H1 (cell line): ENCODE results near the gene ADD2. TPM values are rescaled to one million over a fixed set of nuclear protein-coding genes. Genes with fewer than 3 reads are reported as not detected.

Source experiments
- CTCF ChIA-PET: fragments of 300-600 bp; sonication (Branson Sonifier 250); formaldehyde crosslinking; loops from one replicate; lab custom pipeline; 2021; ENCODE audit not compliant: partially characterized antibody; lab: Charles Lee
- POLR2A ChIA-PET: fragments of 300-600 bp; sonication (Branson Sonifier 250); formaldehyde crosslinking; loops from one replicate; lab custom pipeline; 2021; ENCODE audit warnings: inconsistent platforms; ENCODE audit not compliant: partially characterized antibody; lab: Charles Lee
- DNase-seq, 2 experiments: peaks; one replicate each; pipeline versions ENCODE4 v3.0.0 to v3.0.0-alpha.2; 2010 to 2022; ENCODE audit warnings: low spot score in 2 of 2, low read depth in 1 of 2, mixed read lengths in 1 of 2
- FAIRE-seq: peaks from 2 replicates; lab custom pipeline; 2011; peaks lifted over from hg19 to GRCh38; lab: Jason Lieb, UNC
- H2AFZ ChIP-seq: 2 replicates; pipeline ENCODE4 v1.8.1; 2012; ENCODE audit warnings: low read length, inconsistent platforms
- H2AK5ac ChIP-seq: 2 replicates; pipeline ENCODE4 v1.6.1; 2013; ENCODE audit warnings: low read depth, low read length
- H2BK120ac ChIP-seq: replicated peaks from 2 replicates; pipeline ENCODE3; 2013; ENCODE audit warnings: low read depth, low read length, inconsistent platforms
- H2BK12ac ChIP-seq: 2 replicates; pipeline ENCODE4 v1.6.1; 2013; ENCODE audit warnings: low read depth, low read length
- H2BK15ac ChIP-seq: 2 replicates; pipeline ENCODE4 v1.6.1; 2013; ENCODE audit warnings: low read length
- H2BK20ac ChIP-seq: 2 replicates; pipeline ENCODE4 v1.6.1; 2013; ENCODE audit warnings: low read length
- H2BK5ac ChIP-seq: 2 replicates; pipeline ENCODE4 v1.6.1; 2013; ENCODE audit warnings: low read depth, low read length
- H3K14ac ChIP-seq: 2 replicates; pipeline ENCODE4 v1.6.1; 2013; ENCODE audit warnings: inconsistent platforms; ENCODE audit not compliant: insufficient read length
- H3K18ac ChIP-seq: 2 replicates; pipeline ENCODE4 v1.6.1; 2013; ENCODE audit warnings: low read length; ENCODE audit errors: extremely low read depth
- H3K23ac ChIP-seq: 2 replicates; pipeline ENCODE4 v1.6.1; 2013; ENCODE audit warnings: inconsistent platforms; ENCODE audit not compliant: insufficient read length
- H3K23me2 ChIP-seq: 2 replicates; pipeline ENCODE4 v1.6.1; 2013; ENCODE audit warnings: low read depth, low read length
- H3K27ac ChIP-seq: 2 replicates; pipeline ENCODE4 v1.6.1; 2011; ENCODE audit warnings: low read depth, low read length, inconsistent platforms
- H3K27me3 ChIP-seq, 4 experiments: replicated peaks in 1 of 4; 1 replicate in 1 of 4; 2 replicates in 3 of 4; pipeline versions ENCODE4 v1.6.1 to v1.8.1; 2011 to 2013; ENCODE audit warnings: low read length in 3 of 4, mild to moderate bottlenecking in 3 of 4, inconsistent platforms in 2 of 4, mixed read lengths in 2 of 4, moderate library complexity in 1 of 4; ENCODE audit not compliant: control insufficient read depth in 3 of 4, insufficient read depth in 3 of 4; ENCODE audit errors: extremely low read depth in 1 of 4
- H3K36me3 ChIP-seq, 4 experiments: 2 replicates each; pipeline versions ENCODE4 v1.6.1 to v1.8.1; 2011 to 2013; ENCODE audit warnings: mild to moderate bottlenecking in 4 of 4, low read length in 3 of 4, moderate library complexity in 2 of 4, control low read depth in 1 of 4, inconsistent platforms in 1 of 4; ENCODE audit not compliant: insufficient read depth in 4 of 4, control insufficient read depth in 2 of 4
- H3K4ac ChIP-seq: replicated peaks from 2 replicates; pipeline ENCODE3; 2013; ENCODE audit warnings: low read length, low read depth, mixed read lengths, inconsistent platforms; ENCODE audit not compliant: insufficient read length
- H3K4me1 ChIP-seq, 4 experiments: replicated peaks in 1 of 4; 1 replicate in 1 of 4; 2 replicates in 3 of 4; pipeline versions ENCODE4 v1.6.1 to v1.8.1; 2011 to 2013; ENCODE audit warnings: low read length in 3 of 4, inconsistent platforms in 2 of 4, mixed read lengths in 1 of 4; ENCODE audit not compliant: insufficient read depth in 4 of 4, control insufficient read depth in 3 of 4
- H3K4me2 ChIP-seq, 2 experiments: 2 replicates each; pipeline versions ENCODE4 v1.6.1 to v1.8.1; 2011 to 2013; ENCODE audit warnings: low read depth in 2 of 2, low read length in 2 of 2, control low read depth in 1 of 2, inconsistent platforms in 1 of 2, mild to moderate bottlenecking in 1 of 2; ENCODE audit not compliant: insufficient read depth in 1 of 2
- H3K4me3 ChIP-seq, 4 experiments: fragments of 200-600, 300-600 bp in 1 of 4; sonication (generic), shearing (Covaris generic), sonication (Bioruptor Twin) in 1 of 4; 2 replicates each; pipeline versions ENCODE4 v1.5.1 to v1.8.1; 2011 to 2016; ENCODE audit warnings: low read length in 4 of 4, low read depth in 3 of 4, control low read depth in 2 of 4, inconsistent platforms in 2 of 4, mild to moderate bottlenecking in 2 of 4, mixed read lengths in 1 of 4, moderate library complexity in 1 of 4; ENCODE audit not compliant: insufficient read depth in 2 of 4; ENCODE audit errors: extremely low read depth in 1 of 4
- H3K56ac ChIP-seq: replicated peaks from 2 replicates; pipeline ENCODE3; 2013; ENCODE audit warnings: low read depth, mild to moderate bottlenecking, mixed read lengths, low read length, inconsistent platforms; ENCODE audit not compliant: insufficient read length
- H3K79me1 ChIP-seq: 2 replicates; pipeline ENCODE4 v1.6.1; 2013; ENCODE audit warnings: low read depth, low read length, control low read depth
- H3K79me2 ChIP-seq, 2 experiments: 2 replicates each; pipeline versions ENCODE4 v1.6.1 to v1.8.1; 2012 to 2013; ENCODE audit warnings: low read length in 2 of 2, mild to moderate bottlenecking in 2 of 2, inconsistent platforms in 1 of 2; ENCODE audit not compliant: insufficient read depth in 2 of 2, control insufficient read depth in 1 of 2
- H3K9ac ChIP-seq, 4 experiments: replicated peaks in 1 of 4; 1 replicate in 1 of 4; 2 replicates in 3 of 4; pipeline versions ENCODE4 v1.6.1 to v1.8.1; 2011 to 2013; ENCODE audit warnings: low read depth in 3 of 4, low read length in 3 of 4, control low read depth in 2 of 4, mild to moderate bottlenecking in 2 of 4, moderate library complexity in 2 of 4, inconsistent platforms in 1 of 4; ENCODE audit errors: extremely low read depth in 1 of 4
- H3K9me3 ChIP-seq, 2 experiments: 2 replicates each; pipeline versions ENCODE4 v1.6.1 to v1.8.1; 2012 to 2013; ENCODE audit warnings: mild to moderate bottlenecking in 2 of 2, moderate library complexity in 2 of 2, control low read depth in 1 of 2, inconsistent platforms in 1 of 2, low read depth in 1 of 2, low read length in 1 of 2, mixed read lengths in 1 of 2; ENCODE audit not compliant: insufficient read depth in 2 of 2
- H4K20me1 ChIP-seq, 2 experiments: replicated peaks in 1 of 2; 2 replicates each; pipeline versions ENCODE3 to v1.8.1; 2011 to 2013; ENCODE audit warnings: inconsistent platforms in 2 of 2, low read length in 2 of 2, mild to moderate bottlenecking in 1 of 2; ENCODE audit not compliant: insufficient read depth in 2 of 2, control insufficient read depth in 1 of 2
- H4K5ac ChIP-seq: 2 replicates; pipeline ENCODE4 v1.6.1; 2013; ENCODE audit warnings: low read length, low read depth, mixed read lengths, inconsistent platforms; ENCODE audit not compliant: insufficient read length
- H4K8ac ChIP-seq: 2 replicates; pipeline ENCODE4 v1.8.0; 2013; ENCODE audit warnings: mild to moderate bottlenecking, moderate library complexity, low read length, inconsistent platforms; ENCODE audit not compliant: insufficient read depth; ENCODE audit errors: extremely low read depth
- H4K91ac ChIP-seq: replicated peaks from 2 replicates; pipeline ENCODE3; 2013; ENCODE audit warnings: low read length, mixed read lengths, inconsistent platforms; ENCODE audit not compliant: insufficient read length
- ATF2 ChIP-seq: IDR thresholded peaks from 2 replicates; pipeline ENCODE4 v1.6.1; 2012; ENCODE audit warnings: low read length, inconsistent platforms
- CBX8 ChIP-seq: fragments of 300-800, 300-1000 bp; sonication (generic); IDR thresholded peaks from 2 replicates; pipeline ENCODE4 v1.7.1; 2016; ENCODE audit warnings: low read depth, low read length, borderline replicate concordance
- E2F6 ChIP-seq: IDR thresholded peaks from 2 replicates; pipeline ENCODE4 v1.6.1; 2012; ENCODE audit warnings: inconsistent platforms
- EP300 ChIP-seq, 2 experiments: IDR thresholded peaks; 1 replicate in 1 of 2; 2 replicates in 1 of 2; pipeline ENCODE4 v1.6.1; 2011 to 2012; ENCODE audit warnings: low read depth in 2 of 2, low read length in 2 of 2, mild to moderate bottlenecking in 2 of 2, borderline replicate concordance in 1 of 2, inconsistent platforms in 1 of 2, moderate library complexity in 1 of 2
- EZH2 ChIP-seq: fragments of 200-600 bp; sonication (generic); IDR thresholded peaks from 2 replicates; pipeline ENCODE4 v1.7.1; 2012; ENCODE audit warnings: low read depth, mild to moderate bottlenecking, moderate library complexity, low read length, inconsistent platforms; ENCODE audit not compliant: severe bottlenecking
- FOSL1 ChIP-seq: IDR thresholded peaks from 2 replicates; pipeline ENCODE4 v1.6.1; 2011; ENCODE audit warnings: mild to moderate bottlenecking, low read depth, low read length, moderate library complexity; ENCODE audit not compliant: insufficient read depth
- KDM1A ChIP-seq: fragments of 200-600, 300-600 bp; sonication (generic); IDR thresholded peaks from 2 replicates; pipeline ENCODE4 v1.7.1; 2016; ENCODE audit warnings: mild to moderate bottlenecking, low read length, borderline replicate concordance
- PHF8 ChIP-seq: fragments of 200-600 bp; sonication (generic); conservative IDR thresholded peaks from 2 replicates; pipeline ENCODE4 v1.7.1; 2012; ENCODE audit warnings: low read depth, mild to moderate bottlenecking, inconsistent platforms, low read length, moderate library complexity
- POLR2AphosphoS5 ChIP-seq: IDR thresholded peaks from 2 replicates; pipeline ENCODE4 v1.6.1; 2011; ENCODE audit warnings: low read depth, low read length
- SIRT6 ChIP-seq: IDR thresholded peaks from one replicate; pipeline ENCODE4 v1.7.1; 2012; ENCODE audit warnings: low read length, inconsistent platforms
- SP4 ChIP-seq: IDR thresholded peaks from 2 replicates; pipeline ENCODE4 v1.6.1; 2012; ENCODE audit warnings: low read length, inconsistent platforms
- ZNF274 ChIP-seq: IDR thresholded peaks from 2 replicates; pipeline ENCODE4 v1.7.0; 2012; ENCODE audit warnings: low read length, borderline replicate concordance; ENCODE audit errors: extremely low read depth
- WGBS, 2 experiments: shearing (Covaris generic) in 1 of 2; methylation state at CpG; one replicate each; pipeline versions ENCODE4 v1.1.6 to v1.1.7; 2013 to 2015; ENCODE audit warnings: low lambda C conversion rate in 2 of 2, mixed read lengths in 2 of 2, inconsistent platforms in 1 of 2, low coverage in 1 of 2, missing lambda C conversion rate in 1 of 2; ENCODE audit not compliant: insufficient replicate concordance in 2 of 2, insufficient coverage in 1 of 2, insufficient read length in 1 of 2; ENCODE audit errors: extremely low coverage in 1 of 2, missing lambda C conversion rate in 1 of 2; 5-methylcytosine and 5-hydroxymethylcytosine counted together
- polyA plus RNA-seq, 7 experiments: library from polyadenylated mRNA; depleted of rRNA in 3 of 7; stranded (reverse) in 5 of 7; unstranded in 2 of 7; fragments of >200 nt in 5 of 7; fragments of 200-250 nt in 2 of 7; gene quantifications; 1 replicate in 5 of 7; 2 replicates in 1 of 7; 4 replicates in 1 of 7; pipeline versions ENCODE4 v1.2.1 to v1.2.3, GENCODE V29; 2011 to 2013; ENCODE audit warnings: missing spikeins in 2 of 7, mixed read lengths in 2 of 7
- total RNA-seq: library from RNA; stranded (reverse); fragmentation: NEBNext Ultra II Directional; extraction: Animal tissue kit (Norgen Biotek cat#: 25700); gene quantifications from 2 replicates; pipeline ENCODE4 v1.2.1, GENCODE V29; 2021

The ADD2 gene
- total and polyA plus RNA-seq, 2 of the 8 experiments (the other 6 are each of a cell fraction or from before 2014, with no cell fraction given) = 58.5 to 170 TPM

- Histone ChIP-seq H2BK5ac (no peak overlapping the region), H3K4me3 (no peak overlapping the region), H3K27me3 (peaks cover 0 to 1% (median 0%) of the 10 kb centered on the region in 4 experiments; a peak in 1 of 7 replicates), H3K36me3 (no peaks in the 10 kb centered on the region), H4K20me1 (no peaks in the 10 kb centered on the region), H3K79me2 (no peaks in the 10 kb centered on the region), H2BK120ac (no peak overlapping the region), H3K9me3 (0 out of 4 replicates have a peak, but pooled peaks cover 0 to 4% of the 10 kb centered on the region in 2 experiments), H3K4ac (no peak overlapping the region), H3K4me1 (no peaks in the 10 kb centered on the region; a peak in 1 of 7 replicates), H3K23ac (no peak overlapping the region), H4K91ac (no peak overlapping the region), H3K23me2 (no peaks in the 10 kb centered on the region), H4K8ac (no peak overlapping the region), H3K9ac (no peak overlapping the region), H2AK5ac (no peak overlapping the region), H2BK12ac (no peak overlapping the region), H3K27ac (no peak overlapping the region), H3K4me2 (no peak overlapping the region), H2BK15ac (no peak overlapping the region), H2BK20ac (no peak overlapping the region), H3K14ac (no peak overlapping the region), H3K79me1 (no peaks in the 10 kb centered on the region), H4K5ac (no peak overlapping the region), H2AFZ (no peak overlapping the region), H3K56ac (no peak overlapping the region), H3K18ac (no peak overlapping the region)
- CTCF ChIA-PET = interaction anchor here (0.8 to 5.3 kb wide), 7 partner anchors 11 to 331 kb away, joined by 3 to 30 read pairs (median 6); no protein-coding TSS in a partner anchor
- WGBS, 2 experiments = 95% methylated on average over 1 of the region's 1 CpG; no CpG with 5 or more reads in 1 of the 2 experiments
- POLR2A ChIA-PET = no interaction called here
- no peak for DNase-seq
- no peak for FAIRE-seq
- TF ChIP-seq POLR2AphosphoS5 (no peak), CBX8 (no peak), EZH2 (no peak), E2F6 (no peak), PHF8 (no peak), FOSL1 (no peak), EP300 (IDR thresholded peaks at IDR 0.05; ENCODE audit: borderline replicate concordance in 1 of 2, low read depth in 2 of 2, low read length in 2 of 2) (no peak), KDM1A (no peak), ZNF274 (no peak), SIRT6 (no peak), SP4 (no peak), ATF2 (no peak)
Measured at GRCh38 chr2:70633508-70633907, 134.5 kb downstream of the ADD2 start.
